GM19025 (cell line): ENCODE results near the gene SLC19A3.
"Not testable (repeated sequence)": the region's sequence is repeated elsewhere in the genome, so short reads cannot be mapped to it uniquely, and the experiment has no call there.

Experiments
- ATAC-seq: cut with Tn5 transposase; IDR thresholded peaks from one replicate; pipeline ENCODE4 v1.9.1; 2021; ENCODE audit warnings: mild to moderate bottlenecking, low read depth, moderate library complexity; ENCODE audit not compliant: unreplicated experiment

SLC19A3 gene

GRCh38 chr2:227717687-227718567 is at the start of gene SLC19A3:
Gene SLC19A3, minus strand, starts transcription at chr2:227718028. Its CDS starts 15,710 bp downstream, at chr2:227702318.
- no peak for ATAC-seq

- ATAC-seq = peak; percentile 87
Observed at GRCh38 chr2:227766373-227766883, 48.6 kb upstream of the SLC19A3 start.

- ATAC-seq = no peak
Observed at GRCh38 chr2:227765788-227766372, 48.1 kb upstream of the SLC19A3 start.

GRCh38 chr2:227761740-227762476 is 44.1 kb upstream of the SLC19A3 start:
- no peak for ATAC-seq

GRCh38 chr2:227759411-227760118 is 41.7 kb upstream of the SLC19A3 start:
- ATAC-seq = no peak

- ATAC-seq = not testable (repeated sequence)
Observed at GRCh38 chr2:227756261-227756660, 38.4 kb upstream of the SLC19A3 start.

GRCh38 chr2:227748079-227748478 is 30.3 kb upstream of the SLC19A3 start:
- no peak for ATAC-seq

- no peak for ATAC-seq
Observed at GRCh38 chr2:227745594-227745993, 27.8 kb upstream of the SLC19A3 start, which contains the start of gene SCYGR8. Gene SCYGR8, plus strand, starts transcription at chr2:227745894. Its CDS starts 0 bp downstream, at chr2:227745894.

- not testable (repeated sequence) for ATAC-seq
Observed at GRCh38 chr2:227740705-227741104, 22.9 kb upstream of the SLC19A3 start.

GRCh38 chr2:227739351-227739750 is 21.5 kb upstream of the SLC19A3 start:
- no peak for ATAC-seq

- no peak for ATAC-seq
Observed at GRCh38 chr2:227728035-227728434, 10.2 kb upstream of the SLC19A3 start, which contains the start of gene SCYGR7. Gene SCYGR7, plus strand, starts transcription at chr2:227728335. Its CDS starts 0 bp downstream, at chr2:227728335.

- no peak for ATAC-seq
Observed at GRCh38 chr2:227724394-227725039, 6.7 kb upstream of the SLC19A3 start, which contains the start of gene SCYGR6. Gene SCYGR6, minus strand, starts transcription at chr2:227724757. Its CDS starts 0 bp downstream, at chr2:227724757.

GRCh38 chr2:227722821-227723220 is 5.0 kb upstream of the SLC19A3 start:
- not testable (repeated sequence) for ATAC-seq

GRCh38 chr2:227720680-227721079 is 2.9 kb upstream of the SLC19A3 start:
- no peak for ATAC-seq

GRCh38 chr2:227719641-227720040 is 1.8 kb upstream of the SLC19A3 start:
- ATAC-seq = no peak

- ATAC-seq = no peak
Observed at GRCh38 chr2:227716501-227716900, 1.3 kb downstream of the SLC19A3 start.

- ATAC-seq = no peak
Observed at GRCh38 chr2:227713291-227713690, 4.5 kb downstream of the SLC19A3 start.

- ATAC-seq = no peak
Observed at GRCh38 chr2:227710986-227711385, 6.8 kb downstream of the SLC19A3 start.

- no peak for ATAC-seq
Observed at GRCh38 chr2:227707390-227707789, 10.4 kb downstream of the SLC19A3 start.
